OCI-LY7 (cell line): ENCODE results near the gene TMEM94. TPM values are rescaled to one million over a fixed set of nuclear protein-coding genes. Genes with fewer than 3 reads are reported as not detected.

ENCODE experiments used
- BruUV-seq: library from RNA; stranded (reverse); fragments of 400-500 nt; replicated peaks from 2 replicates; lab custom pipeline; 2021; lab: Mats Ljungman, UMichigan
- CTCF ChIA-PET: fragments of 300-600 bp; sonication (Branson Sonifier 250); formaldehyde crosslinking; loops from one replicate; lab custom pipeline; 2022; ENCODE audit warnings: antibody characterized with exemption; ENCODE audit not compliant: unreplicated experiment; lab: Charles Lee
- POLR2A ChIA-PET: fragments of 300-600 bp; sonication (Branson Sonifier 250); formaldehyde crosslinking; loops from one replicate; lab custom pipeline; 2022; ENCODE audit warnings: antibody characterized with exemption; lab: Charles Lee
- DNase-seq: peaks from one replicate; pipeline ENCODE4 v3.0.0-alpha.2; 2015; ENCODE audit warnings: low spot score
- H2AFZ ChIP-seq: fragments of 200-600 bp; sonication (generic), shearing (Covaris generic); 2 replicates; pipeline ENCODE4 v1.6.1; 2014; ENCODE audit warnings: mild to moderate bottlenecking, antibody characterized with exemption, low read length, moderate library complexity
- H3K27ac ChIP-seq: fragments of 200-600 bp; sonication (generic); 2 replicates; pipeline ENCODE4 v1.5.1; 2014; ENCODE audit warnings: mixed run types, low read depth, mild to moderate bottlenecking, moderate library complexity, low read length, inconsistent platforms; ENCODE audit not compliant: poor library complexity, severe bottlenecking
- H3K36me3 ChIP-seq: fragments of 200-600 bp; sonication (generic); 2 replicates; pipeline ENCODE4 v1.6.1; 2014; ENCODE audit warnings: mild to moderate bottlenecking, antibody characterized with exemption, low read length, moderate library complexity, mixed read lengths; ENCODE audit not compliant: insufficient read depth
- H3K4me1 ChIP-seq: fragments of 200-600 bp; sonication (generic); 2 replicates; pipeline ENCODE4 v1.5.1; 2014; ENCODE audit warnings: mild to moderate bottlenecking, low read length; ENCODE audit not compliant: insufficient read depth, poor library complexity, severe bottlenecking
- H3K4me2 ChIP-seq: fragments of 200-600 bp; sonication (generic); 2 replicates; pipeline ENCODE4 v1.6.1; 2014; ENCODE audit warnings: mild to moderate bottlenecking, low read length
- H3K4me3 ChIP-seq: fragments of 200-600 bp; sonication (generic); 2 replicates; pipeline ENCODE4 v1.5.1; 2014; ENCODE audit warnings: mild to moderate bottlenecking, low read depth, low read length; ENCODE audit not compliant: poor library complexity, severe bottlenecking
- H3K79me2 ChIP-seq: fragments of 200-600 bp; sonication (generic); 2 replicates; pipeline ENCODE4 v1.6.1; 2016; ENCODE audit warnings: low read depth, mild to moderate bottlenecking, low read length, moderate library complexity, mixed read lengths; ENCODE audit not compliant: insufficient read depth
- H3K9me2 ChIP-seq: fragments of 200-600 bp; sonication (generic); 2 replicates; pipeline ENCODE4 v1.6.1; 2016; ENCODE audit warnings: mild to moderate bottlenecking, low read length, mixed read lengths; ENCODE audit not compliant: insufficient read depth
- H3K9me3 ChIP-seq: fragments of 200-600 bp; sonication (generic); 2 replicates; pipeline ENCODE4 v1.6.1; 2014; ENCODE audit warnings: mild to moderate bottlenecking, mixed run types, low read length, mixed read lengths
- H4K20me1 ChIP-seq: fragments of 200-600 bp; sonication (generic); 2 replicates; pipeline ENCODE4 v1.6.1; 2014; ENCODE audit warnings: mild to moderate bottlenecking, antibody characterized with exemption, low read length, moderate library complexity, mixed read lengths; ENCODE audit not compliant: insufficient read depth
- EZH2phosphoT487 ChIP-seq: fragments of 200-600 bp; sonication (generic); IDR thresholded peaks from 2 replicates; pipeline ENCODE4 v1.6.1; 2018; ENCODE audit warnings: low read depth, borderline replicate concordance, mild to moderate bottlenecking, mixed run types, antibody characterized with exemption, low read length, moderate library complexity, mixed read lengths
- intact Hi-C: fragments of 100-400 bp; cut with micrococcal nuclease; formaldehyde crosslinking; loops from one replicate; pipeline ENCODE4 v1.10.0; 2022; ENCODE audit not compliant: unreplicated experiment
- total RNA-seq, 2 experiments: library from RNA; depleted of rRNA in 1 of 2; stranded (reverse); fragments of >200 nt in 1 of 2; shearing (Covaris generic) in 1 of 2; gene quantifications; 2 replicates each; pipeline ENCODE4 v1.2.3, GENCODE V29; 2014 to 2022
- TF ChIP-seq, protein P1 (sequence below): fragments of 200-600 bp; sonication (generic); conservative IDR thresholded peaks from 2 replicates; pipeline ENCODE4 v1.5.1; 2014; ENCODE audit warnings: mild to moderate bottlenecking, antibody characterized with exemption, low read length, moderate library complexity, mixed read lengths

Gene TMEM94
- total RNA-seq, 2 experiments from 2014 or later = 60.6 to 121 TPM

DNA sequence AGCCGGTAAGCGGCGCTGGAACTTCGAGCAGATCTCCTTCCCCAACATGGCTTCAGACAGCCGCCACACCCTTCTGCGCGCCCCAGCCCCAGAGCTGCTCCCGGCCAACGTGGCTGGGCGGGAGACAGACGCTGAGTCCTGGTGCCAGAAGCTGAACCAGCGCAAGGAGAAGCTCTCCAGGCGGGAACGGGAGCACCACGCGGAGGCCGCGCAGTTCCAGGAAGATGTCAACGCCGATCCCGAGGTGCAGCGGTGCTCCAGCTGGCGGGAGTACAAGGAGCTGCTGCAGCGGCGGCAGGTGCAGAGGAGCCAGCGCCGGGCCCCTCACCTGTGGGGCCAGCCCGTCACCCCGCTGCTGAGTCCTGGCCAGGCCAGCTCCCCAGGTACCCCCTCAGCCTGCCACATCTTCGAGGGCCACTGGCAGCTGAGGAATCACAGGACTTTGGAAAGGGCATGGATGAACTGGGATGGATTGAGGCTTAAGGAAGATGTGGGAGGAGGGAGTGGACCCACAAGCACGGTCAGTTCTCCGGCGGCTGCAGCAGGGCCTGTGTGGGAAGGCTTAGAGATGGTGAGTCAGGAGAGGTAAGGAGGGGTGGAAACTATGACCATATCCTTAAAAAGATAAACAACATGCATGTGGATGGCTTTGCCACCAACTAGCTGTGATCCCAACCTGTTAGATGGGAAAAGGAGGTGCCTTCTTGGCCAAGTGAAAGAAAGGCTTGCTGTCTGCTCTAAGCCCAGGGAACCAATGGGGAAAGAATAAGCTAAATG, 65.7 kb downstream of the TMEM94 start:
- Histone ChIP-seq H3K9me2 (no peaks in the 10 kb centered on the region), H2AFZ (no peak overlapping the region), H3K36me3 (peaks cover 41% of the 10 kb centered on the region), H3K4me2 (no peak overlapping the region), H3K27ac (no peak overlapping the region), H3K9me3 (no peaks in the 10 kb centered on the region), H3K4me1 (peaks cover 37% of the 10 kb centered on the region), H3K79me2 (peaks cover 4% of the 10 kb centered on the region; the same call in 1 of the 2 replicates), H3K4me3 (no peak overlapping the region), H4K20me1 (peaks cover 8% of the 10 kb centered on the region; the same call in 1 of the 2 replicates)
- DNase-seq = no peak
- POLR2A ChIA-PET = interaction anchor here (0.7 to 1.1 kb wide), 2 partner anchors 13 to 89 kb away, joined by 3 read pairs; no protein-coding TSS in a partner anchor
- TF ChIP-seq, protein P1, sequence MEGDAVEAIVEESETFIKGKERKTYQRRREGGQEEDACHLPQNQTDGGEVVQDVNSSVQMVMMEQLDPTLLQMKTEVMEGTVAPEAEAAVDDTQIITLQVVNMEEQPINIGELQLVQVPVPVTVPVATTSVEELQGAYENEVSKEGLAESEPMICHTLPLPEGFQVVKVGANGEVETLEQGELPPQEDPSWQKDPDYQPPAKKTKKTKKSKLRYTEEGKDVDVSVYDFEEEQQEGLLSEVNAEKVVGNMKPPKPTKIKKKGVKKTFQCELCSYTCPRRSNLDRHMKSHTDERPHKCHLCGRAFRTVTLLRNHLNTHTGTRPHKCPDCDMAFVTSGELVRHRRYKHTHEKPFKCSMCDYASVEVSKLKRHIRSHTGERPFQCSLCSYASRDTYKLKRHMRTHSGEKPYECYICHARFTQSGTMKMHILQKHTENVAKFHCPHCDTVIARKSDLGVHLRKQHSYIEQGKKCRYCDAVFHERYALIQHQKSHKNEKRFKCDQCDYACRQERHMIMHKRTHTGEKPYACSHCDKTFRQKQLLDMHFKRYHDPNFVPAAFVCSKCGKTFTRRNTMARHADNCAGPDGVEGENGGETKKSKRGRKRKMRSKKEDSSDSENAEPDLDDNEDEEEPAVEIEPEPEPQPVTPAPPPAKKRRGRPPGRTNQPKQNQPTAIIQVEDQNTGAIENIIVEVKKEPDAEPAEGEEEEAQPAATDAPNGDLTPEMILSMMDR = no peak
- TF ChIP-seq EZH2phosphoT487 = no peak
- CTCF ChIA-PET = no interaction called here
- no TSS peak for BruUV-seq
- intact Hi-C loops = no loop called here

DNA sequence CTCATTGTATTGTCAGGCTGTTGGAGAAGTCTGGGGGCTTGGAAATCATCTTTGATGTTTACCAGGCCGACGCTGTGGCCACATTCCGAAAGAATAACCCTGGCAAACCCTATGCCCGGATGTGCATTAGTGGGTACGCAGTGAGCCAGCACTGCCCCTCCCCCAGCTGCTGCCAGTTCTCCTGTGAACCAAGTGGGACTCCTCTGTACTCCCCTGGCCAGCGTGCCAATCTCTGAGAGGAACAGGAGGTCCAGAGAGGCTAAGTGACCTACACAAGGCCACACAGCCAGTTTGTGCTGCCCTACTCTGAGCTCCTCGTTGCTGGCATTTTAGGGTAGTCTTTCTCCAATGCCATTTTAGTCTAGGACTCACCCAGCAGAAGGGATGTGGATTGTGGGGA, 67.2 kb downstream of the TMEM94 start:
- intact Hi-C loops = loop anchor here (2.0 kb wide), 4 partner anchors 47 to 253 kb away; partner anchors contain the start of gene MIF4GD
- CTCF ChIA-PET = interaction anchor here (0.6 kb wide), 1 partner anchor 774 kb away, joined by 3 read pairs; no protein-coding TSS in a partner anchor
- BruUV-seq = no TSS peak
- H3K4me2 ChIP-seq = no peak overlapping the region
- no peak overlapping the region for H3K4me3 ChIP-seq
- no peaks in the 10 kb centered on the region for H4K20me1 ChIP-seq
- no peak for DNase-seq
- peaks cover 22% of the 10 kb centered on the region for H3K4me1 ChIP-seq
- no peaks in the 10 kb centered on the region for H3K9me3 ChIP-seq
- no peak overlapping the region for H3K27ac ChIP-seq
- peaks cover 36% of the 10 kb centered on the region for H3K36me3 ChIP-seq
- no peak overlapping the region for H2AFZ ChIP-seq
- no peaks in the 10 kb centered on the region for H3K79me2 ChIP-seq
- POLR2A ChIA-PET = no interaction called here
- TF ChIP-seq EZH2phosphoT487 = no peak
- TF ChIP-seq, protein P1 = no peak
- no peaks in the 10 kb centered on the region for H3K9me2 ChIP-seq
